NT2/D1 (cell line): ENCODE results near the gene ZFR2.

Source experiments
- DNase-seq: peaks from one replicate; pipeline ENCODE4 v3.0.0-alpha.2; 2011; ENCODE audit warnings: low read depth, low spot score
- H3K27me3 ChIP-seq: 2 replicates; pipeline ENCODE4 v1.6.0; 2011; ENCODE audit warnings: mild to moderate bottlenecking; ENCODE audit not compliant: insufficient read length, insufficient read depth
- H3K36me3 ChIP-seq: 2 replicates; pipeline ENCODE4 v1.6.1; 2011; ENCODE audit warnings: mild to moderate bottlenecking, low read length, mixed read lengths; ENCODE audit not compliant: insufficient read depth, insufficient read length
- H3K4me1 ChIP-seq: 2 replicates; pipeline ENCODE4 v1.5.1; 2011; ENCODE audit not compliant: insufficient read depth, insufficient read length
- H3K4me3 ChIP-seq: 2 replicates; pipeline ENCODE4 v1.5.1; 2011; ENCODE audit warnings: low read depth; ENCODE audit not compliant: insufficient read length
- H3K9ac ChIP-seq: 2 replicates; pipeline ENCODE4 v1.6.0; 2011; ENCODE audit warnings: low read depth; ENCODE audit not compliant: insufficient read length
- H3K9me3 ChIP-seq: 2 replicates; pipeline ENCODE4 v1.5.1; 2011; ENCODE audit warnings: mild to moderate bottlenecking, low read length; ENCODE audit not compliant: insufficient read depth
- SUZ12 ChIP-seq: IDR thresholded peaks from 2 replicates; pipeline ENCODE4 v1.6.1; 2011; ENCODE audit not compliant: insufficient read length, insufficient read depth; ENCODE audit errors: extremely low read depth
- YY1 ChIP-seq: IDR thresholded peaks from 2 replicates; pipeline ENCODE4 v1.6.1; 2011; ENCODE audit not compliant: insufficient read length, insufficient read depth
- ZNF274 ChIP-seq: IDR thresholded peaks from 2 replicates; pipeline ENCODE4 v1.6.1; 2011; ENCODE audit warnings: mild to moderate bottlenecking, low read depth, low read length

The ZFR2 gene

GRCh38 chr19:3803114-3803888, 65.5 kb downstream of the ZFR2 start:
- Histone ChIP-seq H3K4me3 (no peak overlapping the region), H3K4me1 (peaks cover 5% of the 10 kb centered on the region), H3K9ac (no peak overlapping the region), H3K9me3 (no peaks in the 10 kb centered on the region), H3K27me3 (peaks cover 38% of the 10 kb centered on the region), H3K36me3 (no peaks in the 10 kb centered on the region)
- no peak for DNase-seq
- no peak for TF ChIP-seq YY1
- no peak for TF ChIP-seq SUZ12
- no peak for TF ChIP-seq ZNF274

- peaks cover 38% of the 10 kb centered on the region for H3K27me3 ChIP-seq
- peak overlapping the region; percentile 21 for H3K4me3 ChIP-seq
Measured at GRCh38 chr19:3801412-3802096, 67.3 kb downstream of the ZFR2 start.

GRCh38 chr19:3800996-3801395, 67.8 kb downstream of the ZFR2 start:
- no peak for TF ChIP-seq YY1
- no peak for TF ChIP-seq ZNF274
- TF ChIP-seq SUZ12: no peak
- H3K9ac ChIP-seq: no peak overlapping the region
- no peak overlapping the region for H3K4me3 ChIP-seq

More at GRCh38 chr19:3801412-3802096, 67.3 kb downstream of the ZFR2 start:
- Histone ChIP-seq H3K4me1 (peaks cover 5% of the 10 kb centered on the region), H3K9ac (no peak overlapping the region), H3K9me3 (peaks cover 4% of the 10 kb centered on the region), H3K36me3 (no peaks in the 10 kb centered on the region)
- TF ChIP-seq ZNF274: no peak
- no peak for TF ChIP-seq YY1
- no peak for TF ChIP-seq SUZ12
- DNase-seq: peak; percentile 20

GRCh38 chr19:3798137-3798536, 70.7 kb downstream of the ZFR2 start:
- H3K9ac ChIP-seq: no peak overlapping the region
- H3K9me3 ChIP-seq: peaks cover 11% of the 10 kb centered on the region
- peaks cover 5% of the 10 kb centered on the region for H3K4me1 ChIP-seq
- H3K4me3 ChIP-seq: no peak overlapping the region
- H3K27me3 ChIP-seq: peaks cover 38% of the 10 kb centered on the region
- TF ChIP-seq ZNF274 (no peak), SUZ12 (no peak), YY1 (no peak)
- no peaks in the 10 kb centered on the region for H3K36me3 ChIP-seq
- DNase-seq: no peak

More at GRCh38 chr19:3800996-3801395, 67.8 kb downstream of the ZFR2 start:
- Histone ChIP-seq H3K36me3 (no peaks in the 10 kb centered on the region), H3K9me3 (peaks cover 10% of the 10 kb centered on the region), H3K27me3 (peaks cover 38% of the 10 kb centered on the region), H3K4me1 (peaks cover 5% of the 10 kb centered on the region)
- DNase-seq: no peak

GRCh38 chr19:3796358-3796757, 72.5 kb downstream of the ZFR2 start:
- Histone ChIP-seq H3K27me3 (peaks cover 21% of the 10 kb centered on the region), H3K9ac (no peak overlapping the region), H3K36me3 (no peaks in the 10 kb centered on the region), H3K9me3 (peaks cover 11% of the 10 kb centered on the region), H3K4me3 (no peak overlapping the region), H3K4me1 (no peaks in the 10 kb centered on the region)
- DNase-seq: no peak
- TF ChIP-seq SUZ12: no peak
- no peak for TF ChIP-seq ZNF274
- TF ChIP-seq YY1: no peak

- no peaks in the 10 kb centered on the region for H3K36me3 ChIP-seq
- no peak overlapping the region for H3K4me3 ChIP-seq
- TF ChIP-seq YY1: no peak
- no peak for TF ChIP-seq ZNF274
- no peak for TF ChIP-seq SUZ12
- H3K9me3 ChIP-seq: peaks cover 11% of the 10 kb centered on the region
- H3K4me1 ChIP-seq: no peaks in the 10 kb centered on the region
- no peak for DNase-seq
- H3K9ac ChIP-seq: no peak overlapping the region
- H3K27me3 ChIP-seq: no peaks in the 10 kb centered on the region
Measured at GRCh38 chr19:3793799-3794198, 75.0 kb downstream of the ZFR2 start.

GRCh38 chr19:3792114-3792513, 76.7 kb downstream of the ZFR2 start:
- H3K27me3 ChIP-seq: no peaks in the 10 kb centered on the region
- H3K9ac ChIP-seq: no peak overlapping the region
- H3K9me3 ChIP-seq: peaks cover 11% of the 10 kb centered on the region
- TF ChIP-seq YY1 (no peak), SUZ12 (no peak)
- no peak for DNase-seq
- no peaks in the 10 kb centered on the region for H3K36me3 ChIP-seq
- H3K4me3 ChIP-seq: no peak overlapping the region
- H3K4me1 ChIP-seq: no peaks in the 10 kb centered on the region
